Kidney epithelial cell (primary cell): ENCODE results near the gene FLNB. TPM values are rescaled to one million over a fixed set of nuclear protein-coding genes. Genes with fewer than 3 reads are reported as not detected.

Experiments
- DNase-seq: peaks from one replicate; pipeline ENCODE4 v3.0.0-alpha.2; 2010; ENCODE audit warnings: low read depth
- H3K27me3 ChIP-seq: 2 replicates; pipeline ENCODE4 v1.6.0; 2011; ENCODE audit warnings: low read length; ENCODE audit not compliant: control insufficient read depth, insufficient read depth
- H3K36me3 ChIP-seq: 2 replicates; pipeline ENCODE4 v1.5.1; 2011; ENCODE audit warnings: low read length; ENCODE audit not compliant: control insufficient read depth, insufficient read depth
- H3K4me3 ChIP-seq: 2 replicates; pipeline ENCODE4 v1.5.1; 2011; ENCODE audit warnings: low read depth, mild to moderate bottlenecking, control low read depth, low read length
- CTCF ChIP-seq: IDR thresholded peaks from 2 replicates; pipeline ENCODE4 v1.5.1; 2011; ENCODE audit warnings: mild to moderate bottlenecking, moderate library complexity, low read length, control low read depth, inconsistent platforms; ENCODE audit not compliant: insufficient read depth, poor library complexity, severe bottlenecking
- total RNA-seq: library from RNA; depleted of rRNA; stranded (reverse); fragments of >200 nt; gene quantifications from 2 replicates; pipeline ENCODE4 v1.2.3, GENCODE V29; 2015

Gene FLNB
- total RNA-seq, 1 donor from 2014 or later = 536 TPM

DNA sequence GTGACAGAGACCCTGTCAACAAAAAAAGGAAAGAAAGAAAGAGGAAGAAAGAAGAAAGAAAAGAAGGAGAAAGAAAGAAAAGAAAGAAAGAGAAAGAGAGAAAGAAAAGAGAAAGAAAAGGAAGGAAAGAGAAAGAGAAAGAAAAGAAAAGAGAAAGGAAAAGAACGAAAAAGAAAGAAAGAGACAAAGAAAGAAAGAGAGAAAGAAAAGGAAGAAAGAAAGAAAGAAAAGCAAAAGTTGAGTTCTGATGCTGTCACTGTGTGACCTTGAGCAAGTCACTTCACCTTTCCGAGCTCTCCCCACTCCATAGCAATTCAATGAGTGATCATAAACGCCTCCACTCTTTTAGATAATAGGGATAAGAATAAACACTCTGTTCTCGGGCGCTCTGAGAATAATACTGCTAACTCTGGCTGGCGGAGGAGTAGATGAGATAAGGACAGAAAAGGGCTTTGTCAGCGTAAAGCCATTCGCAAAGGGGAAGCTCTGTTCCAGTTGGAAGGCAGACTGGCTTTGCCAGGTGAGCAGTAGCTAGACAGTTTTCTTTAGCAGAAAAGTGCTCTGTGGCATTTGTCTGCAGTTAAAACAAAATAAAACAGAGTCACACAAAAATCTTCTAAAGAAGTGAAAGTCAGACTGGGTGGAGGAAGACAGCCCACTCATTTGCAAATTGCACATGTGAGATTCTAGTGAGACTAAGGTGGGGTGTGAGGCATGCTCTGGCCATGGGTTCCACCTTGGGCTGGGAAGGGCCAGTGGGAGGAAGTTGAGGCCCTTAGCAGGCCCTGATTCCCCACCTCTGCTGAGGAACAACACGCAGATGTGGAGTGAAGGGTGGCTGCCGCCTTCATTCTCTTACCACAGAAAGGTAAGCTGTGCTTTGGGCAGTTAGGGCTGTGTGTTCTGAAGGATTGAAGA is 9.6 kb upstream of the FLNB start:
- Histone ChIP-seq H3K4me3 (no peak overlapping the region), H3K27me3 (no peaks in the 10 kb centered on the region), H3K36me3 (no peaks in the 10 kb centered on the region)
- no peak for DNase-seq
- TF ChIP-seq CTCF = no peak

GRCh38 chr3:57999417-58000115 is 8.7 kb upstream of the FLNB start:
- no peak for DNase-seq
- H3K36me3 ChIP-seq = no peaks in the 10 kb centered on the region
- no peaks in the 10 kb centered on the region for H3K27me3 ChIP-seq
- TF ChIP-seq CTCF = no peak
- H3K4me3 ChIP-seq = no peak overlapping the region

DNA sequence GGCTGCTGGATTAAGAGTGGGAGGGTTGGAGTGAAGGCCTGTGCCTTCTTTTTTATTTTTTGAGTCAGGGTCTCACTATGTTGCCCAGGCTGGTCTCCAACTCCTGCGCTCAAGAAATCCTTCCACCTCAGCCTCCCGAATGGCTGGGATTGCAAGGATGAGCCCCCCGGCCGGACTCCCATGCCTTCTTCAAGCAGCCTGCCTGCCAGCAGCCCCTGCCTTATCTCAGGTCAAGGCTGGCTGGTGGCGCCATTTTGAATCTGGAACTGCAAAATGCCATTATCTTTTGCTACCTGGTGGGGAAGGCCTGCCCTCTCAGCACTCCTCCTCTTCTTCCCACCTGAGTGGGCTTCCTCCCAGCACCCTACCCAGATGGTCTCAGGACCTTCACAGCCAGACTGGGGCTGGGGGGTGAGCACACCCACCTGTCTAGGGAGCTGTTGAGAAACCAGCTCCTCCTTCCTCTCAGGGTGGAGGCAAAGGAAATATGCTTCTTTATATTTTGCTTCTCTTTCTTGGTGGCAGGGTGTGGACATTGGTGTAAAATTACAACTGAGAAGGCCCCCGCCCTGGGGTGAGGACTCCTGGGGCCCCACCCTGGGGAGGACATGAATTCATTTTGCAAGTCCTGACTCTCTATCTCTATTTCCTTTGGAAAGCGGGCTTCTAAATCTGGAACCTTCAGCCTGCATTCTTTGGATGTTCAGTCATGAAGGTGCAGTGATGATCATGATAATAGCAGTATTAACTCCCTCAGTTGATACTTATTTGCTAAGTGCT is 7.7 kb upstream of the FLNB start:
- DNase-seq = no peak
- H3K4me3 ChIP-seq = no peak overlapping the region

DNA sequence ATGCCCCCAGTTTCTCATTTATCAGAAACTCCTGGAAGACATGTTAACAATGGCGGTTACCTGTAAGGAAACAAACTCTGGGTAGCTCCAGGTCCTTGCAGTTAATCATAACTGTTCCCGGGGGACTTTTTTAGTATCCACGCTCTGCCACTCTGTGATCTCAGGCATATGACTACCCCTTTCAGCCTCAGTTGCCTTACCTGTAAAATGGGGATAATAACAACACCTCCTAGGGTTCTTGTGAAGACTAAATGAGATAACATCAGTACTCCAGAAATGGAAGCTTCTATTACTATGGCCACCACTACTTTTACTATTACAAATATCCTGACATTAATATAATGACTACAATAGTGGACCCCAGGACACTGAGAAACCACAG is 7.1 kb upstream of the FLNB start:
- H3K4me3 ChIP-seq = no peak overlapping the region
- no peak for TF ChIP-seq CTCF

More for the DNA sequence above, 7.7 kb upstream of the FLNB start:
- no peaks in the 10 kb centered on the region for H3K36me3 ChIP-seq
- H3K27me3 ChIP-seq = no peaks in the 10 kb centered on the region
- no peak for TF ChIP-seq CTCF

GRCh38 chr3:58001979-58002378 is 6.2 kb upstream of the FLNB start:
- TF ChIP-seq CTCF = no peak
- H3K27me3 ChIP-seq = no peaks in the 10 kb centered on the region

More for the DNA sequence above, 7.1 kb upstream of the FLNB start:
- Histone ChIP-seq H3K36me3 (no peaks in the 10 kb centered on the region), H3K27me3 (no peaks in the 10 kb centered on the region)
- DNase-seq = no peak

More at GRCh38 chr3:58001979-58002378, 6.2 kb upstream of the FLNB start:
- no peak for DNase-seq
- no peaks in the 10 kb centered on the region for H3K36me3 ChIP-seq
- no peak overlapping the region for H3K4me3 ChIP-seq
